T47D (cell line): Measurements from ENCODE around the gene NPHS1.
"Not testable (repeated sequence)": the region's sequence is repeated elsewhere in the genome, so short reads cannot be mapped to it uniquely, and the experiment has no call there.

Source experiments
- DNase-seq, 2 experiments: peaks; one replicate each; pipeline versions ENCODE4 v3.0.0 to v3.0.0-alpha.2; 2011 to 2012; ENCODE audit warnings: low read depth in 1 of 2, low spot score in 1 of 2
- JUND ChIP-seq: IDR thresholded peaks from 2 replicates; pipeline ENCODE4 v1.6.1; 2012; ENCODE audit warnings: low read depth
- in situ Hi-C: cut with HindIII; loops from 2 replicates; pipeline ENCODE4 v1.10.0; 2016; ENCODE audit warnings: low sequenced_read_pairs, low pct_unique_long_range_greater_than_20kb

The NPHS1 gene

GRCh38 chr19:35841961-35842595 lies 10.2 kb downstream of the NPHS1 start:
- no peak for DNase-seq
- no peak for TF ChIP-seq JUND
- in situ Hi-C loops = no loop called here

GRCh38 chr19:35836096-35836495 lies 16.2 kb downstream of the NPHS1 start:
- in situ Hi-C loops, DNase-seq: not testable (repeated sequence)

DNA sequence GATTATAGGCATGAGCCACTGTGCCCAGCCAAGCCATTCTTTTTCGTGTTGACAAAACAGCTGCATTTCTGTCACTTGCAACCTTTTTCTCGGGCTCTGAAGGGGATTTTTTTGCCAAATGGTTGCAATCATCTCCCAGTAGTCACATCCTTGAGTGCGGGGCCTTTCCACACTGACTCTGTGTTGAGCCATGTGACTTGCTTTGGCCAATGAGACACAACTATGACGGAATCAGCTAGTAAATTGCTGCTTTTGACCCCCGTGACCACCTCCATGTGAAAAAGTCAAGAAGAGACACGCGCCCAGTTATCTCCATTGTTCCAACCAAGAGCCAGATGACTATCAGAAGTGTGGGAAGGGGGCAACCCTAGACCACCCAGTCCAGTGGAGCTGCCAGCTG lies 18.3 kb downstream of the NPHS1 start:
- in situ Hi-C loops = no loop called here
- DNase-seq = no peak
- no peak for TF ChIP-seq JUND

GRCh38 chr19:35832054-35832453 lies 20.2 kb downstream of the NPHS1 start:
- in situ Hi-C loops = no loop called here
- TF ChIP-seq JUND = no peak
- no peak for DNase-seq

GRCh38 chr19:35830986-35831385 lies 21.3 kb downstream of the NPHS1 start:
- no peak for DNase-seq
- in situ Hi-C loops = no loop called here
- TF ChIP-seq JUND = no peak

DNA sequence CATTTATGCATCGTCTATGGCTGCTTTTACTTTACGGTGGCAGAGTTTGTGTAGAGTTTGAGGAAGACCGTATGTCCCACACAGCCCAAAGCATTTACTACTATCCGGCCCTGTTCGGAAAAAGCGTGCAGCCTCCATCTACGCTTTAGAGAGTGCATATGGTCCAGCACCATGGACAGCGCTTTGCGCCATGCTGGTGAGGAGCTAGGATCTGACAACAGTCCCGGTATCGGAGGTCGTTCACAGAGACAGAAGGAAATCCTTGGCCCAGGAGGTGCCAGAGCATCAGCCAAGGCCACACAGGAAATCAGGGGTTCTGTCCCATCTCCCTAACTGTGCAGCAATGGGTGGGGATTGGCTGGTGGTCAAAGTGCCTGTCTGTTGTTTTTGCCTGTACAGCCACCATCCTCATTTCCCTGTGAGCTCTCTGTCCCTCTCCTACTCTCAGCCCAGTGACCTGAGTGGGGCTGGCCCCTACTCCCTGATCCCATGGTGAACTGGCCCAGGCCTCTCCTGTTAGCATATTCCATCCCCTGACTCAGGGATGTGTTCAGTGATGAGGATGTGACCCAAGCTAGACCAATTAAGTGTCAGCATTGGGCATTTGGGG lies 23.5 kb downstream of the NPHS1 start:
- peak; percentile 55 to 75 for DNase-seq
- TF ChIP-seq JUND = no peak
- in situ Hi-C loops = no loop called here

GRCh38 chr19:35824150-35824549 lies 28.2 kb downstream of the NPHS1 start:
- TF ChIP-seq JUND = no peak
- no peak for DNase-seq
- in situ Hi-C loops = no loop called here

DNA sequence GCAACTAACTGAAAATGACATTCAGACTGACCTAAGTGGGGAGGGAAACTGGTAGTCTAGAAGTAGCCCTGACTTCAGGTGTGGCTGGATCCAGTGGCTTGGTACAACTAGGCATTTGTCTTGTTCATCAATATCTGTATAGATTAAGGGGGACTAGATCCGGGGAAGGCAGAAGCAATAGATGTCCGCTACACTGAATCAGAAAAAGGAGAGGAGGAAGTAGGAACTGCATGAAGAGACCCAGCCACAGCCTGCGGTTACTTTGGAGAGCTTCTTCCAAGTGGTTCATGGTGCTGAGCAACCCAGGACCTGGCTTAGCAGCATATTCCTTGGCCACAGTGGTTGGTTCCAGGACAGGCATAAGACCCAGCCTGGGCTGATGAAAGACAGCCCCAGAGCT lies 29.7 kb downstream of the NPHS1 start:
- in situ Hi-C loops = no loop called here
- no peak for TF ChIP-seq JUND

GRCh38 chr19:35818445-35818844 lies 33.9 kb downstream of the NPHS1 start:
- in situ Hi-C loops = no loop called here
- DNase-seq = no peak
- no peak for TF ChIP-seq JUND

More for the DNA sequence above, 29.7 kb downstream of the NPHS1 start:
- no peak for DNase-seq

- TF ChIP-seq JUND = no peak
- DNase-seq = no peak
- in situ Hi-C loops = no loop called here
These were observed 35.5 kb downstream of the NPHS1 start for GRCh38 chr19:35816846-35817245.

- TF ChIP-seq JUND = no peak
- in situ Hi-C loops = no loop called here
- no peak for DNase-seq
These were observed 36.0 kb downstream of the NPHS1 start for GRCh38 chr19:35816262-35816661.

DNA sequence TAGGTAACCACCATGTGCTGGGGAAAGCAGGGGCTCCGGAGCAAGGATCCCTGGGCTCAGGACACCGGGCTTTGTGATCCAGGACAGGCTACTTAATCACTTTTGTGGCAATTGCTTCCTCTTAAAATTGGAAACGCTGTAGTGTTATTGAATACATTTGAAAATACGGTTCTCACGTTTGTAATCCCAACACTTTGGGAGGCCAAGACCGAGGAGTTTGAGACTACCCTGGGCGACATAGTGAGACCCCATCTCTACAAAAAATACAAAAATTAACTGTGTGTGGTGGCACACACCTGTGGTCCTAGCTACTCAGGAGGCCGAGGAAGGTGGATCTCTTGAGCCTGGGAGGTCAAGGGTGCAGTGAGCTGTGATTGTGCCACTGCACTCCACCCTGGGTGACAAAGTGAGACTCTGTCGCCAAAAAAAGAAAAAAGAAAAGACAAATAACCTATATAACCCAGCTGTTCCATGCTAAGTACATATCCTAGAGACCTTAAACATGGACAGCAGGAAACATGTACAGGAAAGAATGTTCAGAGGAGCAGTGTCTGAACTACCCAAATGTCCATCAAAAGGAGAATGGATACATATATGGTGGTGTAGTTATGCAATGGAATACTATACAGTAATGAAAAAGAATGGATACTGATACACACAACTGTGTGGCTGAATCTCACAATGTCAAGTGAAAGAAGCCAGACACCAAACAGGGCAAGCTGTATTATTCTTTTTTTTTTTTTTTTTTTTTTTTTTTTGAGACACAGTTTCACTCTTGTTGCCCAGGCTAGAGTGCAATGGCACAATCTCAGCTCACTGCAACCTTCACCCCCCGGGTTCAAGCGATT lies 39.0 kb downstream of the NPHS1 start:
- in situ Hi-C loops = no loop called here
- TF ChIP-seq JUND = no peak
- no peak for DNase-seq

DNA sequence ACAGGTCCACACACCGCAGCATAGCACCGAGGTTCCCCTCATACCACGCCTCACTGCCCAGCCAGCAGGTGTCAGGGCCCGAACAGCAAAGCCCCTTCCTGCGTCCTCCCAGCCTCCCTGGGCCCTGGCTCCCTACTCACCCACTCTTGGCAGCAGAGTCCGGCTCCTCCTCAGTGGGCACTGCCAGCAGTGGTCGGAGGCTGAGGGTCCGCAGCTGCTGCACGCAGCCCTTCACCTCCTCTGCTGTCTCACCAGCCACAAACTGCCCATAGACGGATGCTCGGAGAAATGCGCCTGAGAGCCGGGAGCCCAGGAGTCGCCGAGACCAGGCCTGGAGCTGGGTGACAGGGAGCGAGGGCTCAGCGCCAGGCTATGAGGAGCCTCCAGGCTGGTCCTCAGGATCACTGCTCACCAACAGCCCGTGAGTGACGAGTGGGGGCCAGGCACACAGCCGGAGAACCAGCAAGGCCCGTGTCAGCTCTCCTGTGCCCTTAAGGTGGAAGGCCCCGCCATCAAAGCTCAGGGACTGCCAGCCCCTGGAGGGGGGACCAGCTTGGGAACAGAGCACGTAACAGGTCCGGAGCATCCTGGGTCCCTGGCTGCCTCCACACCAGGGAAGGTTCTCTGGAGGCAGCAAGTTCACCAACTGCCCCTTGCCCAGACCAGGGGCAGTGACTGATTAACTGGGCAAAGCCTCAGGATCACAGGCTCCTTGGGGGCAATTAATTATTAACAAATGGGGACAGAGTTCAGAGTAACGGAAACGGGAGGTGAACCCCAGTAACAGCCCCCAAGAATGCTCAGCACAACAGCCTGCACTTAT lies 39.9 kb downstream of the NPHS1 start, which contains the start of gene PRODH2:
Gene PRODH2, minus strand, starts transcription at position 626 of the 823 bp plus-strand sequence. Its CDS starts 40 bp downstream, at position 586.
- no peak for DNase-seq
- no peak for TF ChIP-seq JUND
- in situ Hi-C loops = no loop called here
